ENCODE data around the gene ZSCAN21. TPM values are rescaled to one million over a fixed set of nuclear protein-coding genes. Genes with fewer than 3 reads are reported as not detected.

ZSCAN21 gene
- total RNA-seq, 4 donors from 2014 or later, result 11.4 to 14.7 (median 12.4) TPM

GRCh38 chr7:100091411-100092181 is 42.0 kb downstream of the ZSCAN21 start:
- DNase-seq (ENCODE audit: low spot score) (no peak), ATAC-seq (ENCODE audit: low FRiP score) (no peak)
- TF ChIP-seq, protein P1, sequence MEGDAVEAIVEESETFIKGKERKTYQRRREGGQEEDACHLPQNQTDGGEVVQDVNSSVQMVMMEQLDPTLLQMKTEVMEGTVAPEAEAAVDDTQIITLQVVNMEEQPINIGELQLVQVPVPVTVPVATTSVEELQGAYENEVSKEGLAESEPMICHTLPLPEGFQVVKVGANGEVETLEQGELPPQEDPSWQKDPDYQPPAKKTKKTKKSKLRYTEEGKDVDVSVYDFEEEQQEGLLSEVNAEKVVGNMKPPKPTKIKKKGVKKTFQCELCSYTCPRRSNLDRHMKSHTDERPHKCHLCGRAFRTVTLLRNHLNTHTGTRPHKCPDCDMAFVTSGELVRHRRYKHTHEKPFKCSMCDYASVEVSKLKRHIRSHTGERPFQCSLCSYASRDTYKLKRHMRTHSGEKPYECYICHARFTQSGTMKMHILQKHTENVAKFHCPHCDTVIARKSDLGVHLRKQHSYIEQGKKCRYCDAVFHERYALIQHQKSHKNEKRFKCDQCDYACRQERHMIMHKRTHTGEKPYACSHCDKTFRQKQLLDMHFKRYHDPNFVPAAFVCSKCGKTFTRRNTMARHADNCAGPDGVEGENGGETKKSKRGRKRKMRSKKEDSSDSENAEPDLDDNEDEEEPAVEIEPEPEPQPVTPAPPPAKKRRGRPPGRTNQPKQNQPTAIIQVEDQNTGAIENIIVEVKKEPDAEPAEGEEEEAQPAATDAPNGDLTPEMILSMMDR (IDR thresholded peaks at IDR 0.05), result no peak

DNA sequence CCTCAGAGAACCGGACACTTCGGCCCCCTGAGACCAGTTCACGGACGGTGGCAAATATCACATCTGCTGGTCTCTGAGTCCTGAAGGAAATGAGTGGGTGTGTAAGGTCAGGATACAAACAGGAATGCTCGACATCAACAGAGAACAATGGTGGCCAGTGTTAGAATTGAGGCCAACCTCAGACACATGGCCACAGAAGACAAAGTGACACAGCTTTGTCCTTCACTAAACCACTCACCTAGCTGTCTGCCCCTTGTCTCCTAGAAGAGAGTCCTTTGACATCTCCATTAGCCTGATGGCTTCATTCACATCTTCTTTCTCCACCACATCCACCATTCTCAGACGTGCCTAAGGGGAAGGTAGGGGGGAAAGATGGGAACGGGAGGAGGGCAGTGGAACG is 43.5 kb downstream of the ZSCAN21 start:
- no peak for DNase-seq (ENCODE audit: low spot score)
- TF ChIP-seq, protein P1 (IDR thresholded peaks at IDR 0.05), result no peak
- ATAC-seq (ENCODE audit: low FRiP score), result no peak

GRCh38 chr7:100093498-100093897 is 43.9 kb downstream of the ZSCAN21 start:
- no peak for ATAC-seq (ENCODE audit: low FRiP score)
- no peak for DNase-seq (ENCODE audit: low spot score)
- TF ChIP-seq, protein P1 (IDR thresholded peaks at IDR 0.05), result no peak

- DNase-seq (ENCODE audit: low spot score) (no peak), ATAC-seq (ENCODE audit: low FRiP score) (no peak)
- TF ChIP-seq, protein P1 (IDR thresholded peaks at IDR 0.05), result no peak
These were observed 44.4 kb downstream of the ZSCAN21 start for GRCh38 chr7:100093925-100094486.

DNA sequence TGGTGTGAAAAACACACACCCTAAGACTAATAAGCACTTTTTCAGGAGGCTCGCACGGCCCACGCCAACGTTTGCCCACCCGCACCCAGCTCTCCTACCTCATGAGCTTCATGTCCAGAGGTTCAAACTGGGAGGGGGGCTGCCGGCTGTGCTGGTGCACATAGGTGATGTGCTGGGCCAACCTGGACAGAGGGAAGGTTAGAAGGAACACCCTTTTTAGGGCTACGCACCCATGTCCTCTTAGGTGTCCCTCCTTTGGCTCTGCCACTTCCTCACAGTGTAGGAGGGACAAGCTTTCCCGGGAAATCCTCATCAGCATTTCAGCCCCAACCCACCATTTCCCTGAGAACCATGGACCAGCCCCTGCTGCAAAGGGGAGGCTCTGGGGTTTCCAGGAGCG is 45.7 kb downstream of the ZSCAN21 start:
- ATAC-seq (ENCODE audit: low FRiP score), result no peak
- DNase-seq (ENCODE audit: low spot score), result no peak
- TF ChIP-seq, protein P1 (IDR thresholded peaks at IDR 0.05), result no peak

DNA sequence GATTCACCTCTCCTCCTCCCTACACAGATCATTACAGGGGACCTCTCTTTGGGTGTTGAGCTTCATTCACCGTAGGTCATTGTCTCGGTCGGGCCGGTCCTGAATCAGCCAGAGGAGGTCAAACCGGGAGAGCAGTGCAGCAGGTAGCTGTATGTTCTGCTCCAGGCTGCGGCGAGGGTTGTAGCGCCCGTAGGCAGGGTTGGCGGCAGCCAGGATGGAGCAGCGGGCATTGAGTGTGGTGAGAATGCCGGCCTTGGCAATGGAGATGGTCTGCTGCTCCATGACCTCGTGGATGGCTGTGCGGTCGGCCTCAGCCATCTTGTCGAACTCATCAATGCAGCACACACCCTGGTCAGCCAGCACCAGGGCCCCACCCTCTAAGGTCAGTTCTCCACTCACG is 46.1 kb downstream of the ZSCAN21 start:
- ATAC-seq (ENCODE audit: low FRiP score), result no peak
- TF ChIP-seq, protein P1 (IDR thresholded peaks at IDR 0.05), result no peak
- no peak for DNase-seq (ENCODE audit: low spot score)

GRCh38 chr7:100098913-100099312 is 49.3 kb downstream of the ZSCAN21 start:
- no peak for ATAC-seq (ENCODE audit: low FRiP score)
- TF ChIP-seq, protein P1 (IDR thresholded peaks at IDR 0.05), result no peak

More at GRCh38 chr7:100098913-100099312, 49.3 kb downstream of the ZSCAN21 start:
- no peak for DNase-seq (ENCODE audit: low spot score)

All from omental fat pad (tissue), 4 donors.